GM12878 (cell line): Measurements from ENCODE around the gene FOS. TPM values are rescaled to one million over a fixed set of nuclear protein-coding genes. Genes with fewer than 3 reads are reported as not detected.

Experiments
- ATAC-seq: fragments of 200-7000 bp; cut with Tn5 transposase; 3 replicates; pipeline ENCODE4 v1.9.1; 2020; ENCODE audit warnings: mild to moderate bottlenecking, moderate library complexity
- BruUV-seq: library from RNA; stranded (reverse); fragments of 400-500 nt; replicated peaks from 2 replicates; lab custom pipeline; 2021; lab: Mats Ljungman, UMichigan
- CTCF ChIA-PET: fragments of 300-600 bp; sonication (Branson Sonifier 250); formaldehyde crosslinking; extraction: SDS; loops from one replicate; lab custom pipeline; 2021; ENCODE audit warnings: inconsistent platforms; lab: Yijun Ruan, JAX
- POLR2A ChIA-PET: fragments of 350-600 bp; formaldehyde crosslinking; extraction: SDS; loops from one replicate; lab custom pipeline; 2021; ENCODE audit warnings: inconsistent platforms; lab: Charles Lee
- RAD21 ChIA-PET: fragments of 300-600 bp; sonication (Branson Sonifier 250); formaldehyde crosslinking; loops from one replicate; lab custom pipeline; 2023; ENCODE audit warnings: antibody characterized with exemption; ENCODE audit not compliant: unreplicated experiment; lab: Charles Lee
- SMC1A ChIA-PET: fragments of 300-600 bp; sonication (Branson Sonifier 250); formaldehyde crosslinking; loops from one replicate; lab custom pipeline; 2023; ENCODE audit not compliant: unreplicated experiment, uncharacterized antibody; lab: Charles Lee
- DNase-seq: peaks from one replicate; pipeline ENCODE4 v3.0.0-alpha.2; 2011; ENCODE audit warnings: low read depth, low spot score
- FAIRE-seq: peaks from 3 replicates; lab custom pipeline; 2011; peaks lifted over from hg19 to GRCh38; lab: Jason Lieb, UNC
- H2AFZ ChIP-seq: 2 replicates; pipeline ENCODE4 v1.6.0; 2011; ENCODE audit warnings: low read depth, low read length, control low read depth; ENCODE audit not compliant: control insufficient read depth
- H3K27ac ChIP-seq: 2 replicates; pipeline ENCODE4 v1.5.1; 2011; ENCODE audit warnings: control low read depth; ENCODE audit not compliant: control insufficient read depth, insufficient read depth
- H3K27me3 ChIP-seq, 2 experiments: replicated peaks in 1 of 2; 2 replicates each; pipeline versions ENCODE4 v1.6.0 to v1.6.1; 2011; ENCODE audit warnings: low read length in 1 of 2; ENCODE audit not compliant: control insufficient read depth in 2 of 2, insufficient read depth in 2 of 2
- H3K36me3 ChIP-seq, 2 experiments: 2 replicates each; pipeline ENCODE4 v1.5.1; 2011; ENCODE audit warnings: low read length in 1 of 2; ENCODE audit not compliant: control insufficient read depth in 2 of 2, insufficient read depth in 2 of 2
- H3K4me1 ChIP-seq: 2 replicates; pipeline ENCODE4 v1.6.1; 2011; ENCODE audit warnings: mild to moderate bottlenecking, low read length, moderate library complexity, mixed read lengths; ENCODE audit not compliant: control insufficient read depth, insufficient read depth
- H3K4me2 ChIP-seq: 2 replicates; pipeline ENCODE4 v1.6.0; 2011; ENCODE audit warnings: control low read depth; ENCODE audit not compliant: control insufficient read depth, insufficient read depth
- H3K4me3 ChIP-seq: fragments of 200-600 bp; sonication (generic); 2 replicates; pipeline ENCODE4 v1.5.1; 2016
- H3K79me2 ChIP-seq: 2 replicates; pipeline ENCODE4 v1.6.0; 2011; ENCODE audit warnings: low read length; ENCODE audit not compliant: control insufficient read depth, insufficient read depth
- H3K9ac ChIP-seq: 2 replicates; pipeline ENCODE4 v1.8.0; 2011; ENCODE audit warnings: low read length, control low read depth, mixed read lengths; ENCODE audit not compliant: control insufficient read depth, insufficient read depth
- H3K9me3 ChIP-seq: replicated peaks from 3 replicates; pipeline ENCODE4 v1.5.1; 2011; ENCODE audit warnings: mild to moderate bottlenecking, low read length; ENCODE audit not compliant: control insufficient read depth, insufficient read depth
- H4K20me1 ChIP-seq: 2 replicates; pipeline ENCODE4 v1.6.0; 2011; ENCODE audit not compliant: control insufficient read depth, insufficient read depth
- ASH2L ChIP-seq: fragments of 300-600, 200-600 bp; sonication (generic); IDR thresholded peaks from 2 replicates; pipeline ENCODE4 v1.6.1; 2017; ENCODE audit warnings: low read depth, mild to moderate bottlenecking, borderline replicate concordance
- CBX5 ChIP-seq: sonication (generic); IDR thresholded peaks from 2 replicates; pipeline ENCODE4 v1.6.1; 2016; ENCODE audit warnings: low read depth, moderate library complexity, mild to moderate bottlenecking, inconsistent platforms
- CEBPZ ChIP-seq: fragments of 150-350 bp; IDR thresholded peaks from 2 replicates; pipeline ENCODE4 v1.6.1; 2016; ENCODE audit warnings: low read depth, low read length
- DPF2 ChIP-seq: fragments of 450-650 bp; IDR thresholded peaks from 2 replicates; pipeline ENCODE4 v1.6.1; 2017; ENCODE audit warnings: mild to moderate bottlenecking
- GATAD2B ChIP-seq: fragments of 450-650 bp; conservative IDR thresholded peaks from 2 replicates; pipeline ENCODE4 v1.6.1; 2017; ENCODE audit warnings: low read depth, mild to moderate bottlenecking, moderate library complexity
- IRF3 ChIP-seq: fragments of 450-650 bp; IDR thresholded peaks from 2 replicates; pipeline ENCODE4 v1.6.1; 2014; ENCODE audit warnings: mild to moderate bottlenecking
- IRF5 ChIP-seq: fragments of 450-650 bp; IDR thresholded peaks from 2 replicates; pipeline ENCODE4 v1.6.1; 2017; ENCODE audit warnings: borderline replicate concordance
- JUND ChIP-seq: IDR thresholded peaks from 2 replicates; pipeline ENCODE4 v1.6.1; 2012; ENCODE audit warnings: low read depth, mild to moderate bottlenecking, low read length, improper control_type of control experiment, moderate library complexity
- MTA3 ChIP-seq: IDR thresholded peaks from 2 replicates; pipeline ENCODE4 v1.6.1; 2012; ENCODE audit warnings: low read length, inconsistent platforms, borderline replicate concordance
- NRF1 ChIP-seq: conservative IDR thresholded peaks from 2 replicates; pipeline ENCODE4 v1.6.1; 2011; ENCODE audit warnings: mild to moderate bottlenecking, low read depth, low read length, improper control_type of control experiment
- PAX5 ChIP-seq: IDR thresholded peaks from 2 replicates; pipeline ENCODE4 v1.6.1; 2011; ENCODE audit warnings: low read depth, low read length, borderline replicate concordance
- POLR2AphosphoS2 ChIP-seq: IDR thresholded peaks from 2 replicates; pipeline ENCODE4 v1.6.1; 2011; ENCODE audit warnings: low read depth, mild to moderate bottlenecking, low read length, improper control_type of control experiment, moderate library complexity
- RFX5 ChIP-seq: IDR thresholded peaks from 2 replicates; pipeline ENCODE4 v1.6.1; 2011; ENCODE audit warnings: low read depth, low read length, improper control_type of control experiment
- RUNX3 ChIP-seq: IDR thresholded peaks from 2 replicates; pipeline ENCODE4 v1.6.1; 2012; ENCODE audit warnings: low read length, inconsistent platforms
- SREBF1 ChIP-seq: IDR thresholded peaks from 2 replicates; pipeline ENCODE4 v1.6.1; 2012; ENCODE audit warnings: mild to moderate bottlenecking, low read length
- STAT3 ChIP-seq: IDR thresholded peaks from 2 replicates; pipeline ENCODE4 v1.6.1; 2011; ENCODE audit warnings: low read depth, low read length, improper control_type of control experiment
- TCF12 ChIP-seq: IDR thresholded peaks from 2 replicates; pipeline ENCODE4 v1.6.1; 2011; ENCODE audit warnings: low read depth, mild to moderate bottlenecking, low read length
- TCF3 ChIP-seq: IDR thresholded peaks from 2 replicates; pipeline ENCODE4 v1.6.1; 2012; ENCODE audit warnings: low read depth, mild to moderate bottlenecking, low read length, borderline replicate concordance; ENCODE audit not compliant: insufficient read depth
- YBX1 ChIP-seq: fragments of 450-650 bp; IDR thresholded peaks from 2 replicates; pipeline ENCODE4 v1.6.1; 2016; ENCODE audit warnings: antibody characterized with exemption
- ZNF207 ChIP-seq: fragments of 450-650 bp; IDR thresholded peaks from 2 replicates; pipeline ENCODE4 v1.6.1; 2014; ENCODE audit warnings: antibody characterized with exemption, mild to moderate bottlenecking, borderline replicate concordance
- whole genome bisulfite sequencing: methylation state at CpG from one replicate; pipeline ENCODE4 v1.1.6; 2016; ENCODE audit warnings: low lambda C conversion rate; ENCODE audit not compliant: insufficient replicate concordance, insufficient coverage; ENCODE audit errors: missing lambda C conversion rate; 5-methylcytosine and 5-hydroxymethylcytosine counted together
- in situ Hi-C: fragments of 300-500 bp; cut with MboI; formaldehyde crosslinking; loops from 9 replicates; pipeline ENCODE4 v1.14.3; 2018; ENCODE audit warnings: mixed read lengths
- intact Hi-C: fragments of 100-400 bp; cut with micrococcal nuclease; formaldehyde crosslinking; loops from one replicate; pipeline ENCODE4 v1.14.2; 2022; ENCODE audit not compliant: unreplicated experiment
- polyA plus RNA-seq, 11 experiments: library from polyadenylated mRNA; depleted of rRNA in 4 of 11; unstranded in 6 of 11; stranded (reverse) in 5 of 11; fragments of >200 nt; fragmentation: Nextera tagmentation in 4 of 11; fragmentation: Illumina TruSeq in 1 of 11; extraction: Ambion mirVana in 4 of 11; extraction: Trizol in 1 of 11; gene quantifications; 1 replicate in 1 of 11; 2 replicates in 10 of 11; pipeline versions ENCODE4 v1.2.1 to v1.2.3, GENCODE V29; 2011 to 2016; ENCODE audit warnings: inconsistent platforms in 2 of 11, missing spikeins in 2 of 11, low read depth in 1 of 11
- total RNA-seq, 4 experiments: library from RNA; depleted of rRNA in 3 of 4; stranded (reverse); fragments of >200 nt in 3 of 4; fragmentation: Illumina TruSeq in 1 of 4; extraction: Trizol in 1 of 4; gene quantifications; 2 replicates each; pipeline versions ENCODE4 v1.2.1 to v1.2.3, GENCODE V29; 2013 to 2021

The FOS gene
- total and polyA plus RNA-seq, 10 of the 15 experiments (the other 5 are each of a cell fraction or from before 2014, with no cell fraction given), result 0.02 to 0.95 (median 0.38) TPM

GRCh38 chr14:75311356-75311755 is 32.7 kb downstream of the FOS start:
- ATAC-seq (no peak), FAIRE-seq (no peak), DNase-seq (no peak)
- Histone ChIP-seq H4K20me1 (no peaks in the 10 kb centered on the region), H3K4me2 (no peak overlapping the region), H3K4me1 (peaks cover 8% of the 10 kb centered on the region), H2AFZ (no peak overlapping the region), H3K27ac (no peak overlapping the region), H3K4me3 (no peak overlapping the region), H3K27me3 (no peaks in the 10 kb centered on the region), H3K9ac (no peak overlapping the region), H3K9me3 (no peaks in the 10 kb centered on the region), H3K79me2 (no peaks in the 10 kb centered on the region), H3K36me3 (no peaks in the 10 kb centered on the region)
- SMC1A ChIA-PET, result interaction anchor here (0.6 to 12.4 kb wide), 7 partner anchors 114 to 209 kb away, joined by 3 to 180 read pairs (median 3); no protein-coding TSS in a partner anchor
- RAD21 ChIA-PET, result interaction anchor here (1.5 to 4.8 kb wide), 3 partner anchors 143 to 338 kb away, joined by 3 to 72 read pairs (median 53); no protein-coding TSS in a partner anchor
- in situ Hi-C loops (no loop called here), intact Hi-C loops (no loop called here)
- WGBS, result 60% methylated on average over 4 of the region's 4 CpGs
- no peak for TF ChIP-seq GATAD2B
- TF ChIP-seq CBX5, result no peak
- TF ChIP-seq TCF3, result no peak
- no peak for TF ChIP-seq IRF5
- no peak for TF ChIP-seq YBX1
- no peak for TF ChIP-seq RUNX3
- no peak for TF ChIP-seq ZNF207
- no peak for TF ChIP-seq TCF12
- no peak for TF ChIP-seq RFX5
- no peak for TF ChIP-seq POLR2AphosphoS2
- no peak for TF ChIP-seq CEBPZ
- TF ChIP-seq JUND, result no peak
- TF ChIP-seq SREBF1, result no peak
- no peak for TF ChIP-seq NRF1
- TF ChIP-seq ASH2L, result no peak
- no peak for TF ChIP-seq PAX5
- TF ChIP-seq DPF2, result no peak
- TF ChIP-seq IRF3, result no peak
- no peak for TF ChIP-seq STAT3
- no peak for TF ChIP-seq MTA3
- BruUV-seq, result no TSS peak
- POLR2A ChIA-PET, result interaction anchor here (0.6 kb wide), 2 partner anchors 25 to 1595 kb away, joined by 3 to 6 read pairs; no protein-coding TSS in a partner anchor
- CTCF ChIA-PET, result interaction anchor here (1.6 to 11.5 kb wide), 4 partner anchors 8 to 250 kb away, joined by 3 to 240 read pairs (median 152); no protein-coding TSS in a partner anchor
